ENCODE results near the gene ZFAND6. TPM values are rescaled to one million over a fixed set of nuclear protein-coding genes. Genes with fewer than 3 reads are reported as not detected.

ZFAND6 gene
- total RNA-seq, 1 experiment from 2014 or later: 41.4 TPM

DNA sequence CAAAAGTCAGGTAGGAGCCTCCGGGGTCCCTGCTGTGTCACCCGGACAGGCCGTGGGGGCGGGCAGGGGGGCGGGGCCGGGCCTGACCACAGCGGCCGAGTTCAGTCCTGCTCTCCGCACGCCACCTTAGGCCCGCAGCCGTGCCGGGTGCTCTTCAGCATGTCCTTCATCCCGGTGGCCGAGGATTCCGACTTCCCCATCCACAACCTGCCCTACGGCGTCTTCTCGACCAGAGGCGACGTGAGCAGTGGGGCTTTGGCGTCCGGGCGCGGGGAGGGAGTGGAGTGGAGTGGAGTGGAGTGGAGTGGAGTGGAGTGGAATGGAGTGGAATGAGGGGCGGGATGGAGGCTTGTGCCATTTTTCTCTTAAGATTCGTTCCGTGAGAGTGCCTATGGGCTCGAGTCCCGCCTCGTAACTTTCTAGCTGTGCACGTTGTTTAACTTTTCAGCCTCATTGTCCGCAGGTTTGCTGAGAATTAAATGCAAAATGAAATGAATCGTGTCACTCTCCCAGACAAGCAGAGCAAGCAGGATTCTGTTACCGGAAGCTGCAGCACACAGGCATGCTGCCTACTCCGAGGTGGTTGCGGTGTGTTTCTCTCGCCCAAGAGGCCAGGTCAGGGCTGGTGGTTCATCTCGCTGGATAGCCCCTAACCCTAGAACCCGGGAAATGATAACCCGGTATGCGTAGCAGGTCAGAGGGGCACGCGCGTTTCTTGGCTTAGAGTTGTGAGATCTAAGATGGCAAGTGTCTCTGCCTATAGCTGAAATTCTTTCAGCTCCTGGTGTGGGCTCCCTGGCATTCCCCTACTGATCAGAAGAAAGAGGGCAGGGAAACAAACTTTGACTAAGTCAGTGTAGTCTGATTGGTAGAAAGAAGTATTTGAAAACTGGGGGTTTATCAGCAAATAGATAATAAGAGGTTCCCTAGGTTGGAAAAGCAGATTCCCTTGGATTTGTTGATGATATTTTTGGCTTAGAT, 93.7 kb downstream of the ZFAND6 start, which contains the start of gene FAH:
TSS of gene FAH (plus strand) at position 104 of the 981 bp plus-strand sequence. CDS start at position 160, 56 bp downstream.
- DNase-seq (ENCODE audit: low spot score): peak; percentile 42
- Histone ChIP-seq H3K36me3 (ENCODE audit: insufficient read depth, low read length, poor library complexity, severe bottlenecking) (no peaks in the 10 kb centered on the region), H3K9me3 (ENCODE audit: low read depth, low read length, poor library complexity, severe bottlenecking) (no peaks in the 10 kb centered on the region), H3K4me3 (ENCODE audit: low read depth, low read length, poor library complexity, severe bottlenecking) (peak within 1 kb of the TSS; percentile 67), H3K27ac (ENCODE audit: low read depth, low read length, poor library complexity, severe bottlenecking) (no peak within 1 kb of the TSS), H3K4me1 (ENCODE audit: insufficient read depth, low read length, poor library complexity, severe bottlenecking) (peaks cover 4% of the 10 kb centered on the region), H3K27me3 (replicated peaks; ENCODE audit: insufficient read depth, low read depth, low read length, poor library complexity) (no peaks in the 10 kb centered on the region)
- CTCF ChIA-PET: interaction anchor here (0.7 kb wide), 1 partner anchor 24 kb away, joined by 12 read pairs; no protein-coding TSS in a partner anchor
- BruUV-seq (replicated peaks): no TSS peak
- TF ChIP-seq, protein P1, sequence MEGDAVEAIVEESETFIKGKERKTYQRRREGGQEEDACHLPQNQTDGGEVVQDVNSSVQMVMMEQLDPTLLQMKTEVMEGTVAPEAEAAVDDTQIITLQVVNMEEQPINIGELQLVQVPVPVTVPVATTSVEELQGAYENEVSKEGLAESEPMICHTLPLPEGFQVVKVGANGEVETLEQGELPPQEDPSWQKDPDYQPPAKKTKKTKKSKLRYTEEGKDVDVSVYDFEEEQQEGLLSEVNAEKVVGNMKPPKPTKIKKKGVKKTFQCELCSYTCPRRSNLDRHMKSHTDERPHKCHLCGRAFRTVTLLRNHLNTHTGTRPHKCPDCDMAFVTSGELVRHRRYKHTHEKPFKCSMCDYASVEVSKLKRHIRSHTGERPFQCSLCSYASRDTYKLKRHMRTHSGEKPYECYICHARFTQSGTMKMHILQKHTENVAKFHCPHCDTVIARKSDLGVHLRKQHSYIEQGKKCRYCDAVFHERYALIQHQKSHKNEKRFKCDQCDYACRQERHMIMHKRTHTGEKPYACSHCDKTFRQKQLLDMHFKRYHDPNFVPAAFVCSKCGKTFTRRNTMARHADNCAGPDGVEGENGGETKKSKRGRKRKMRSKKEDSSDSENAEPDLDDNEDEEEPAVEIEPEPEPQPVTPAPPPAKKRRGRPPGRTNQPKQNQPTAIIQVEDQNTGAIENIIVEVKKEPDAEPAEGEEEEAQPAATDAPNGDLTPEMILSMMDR (conservative IDR thresholded peaks at IDR 0.05; ENCODE audit: low read depth, low read length): no peak
- no peak for TF ChIP-seq EZH2 (IDR thresholded peaks at IDR 0.05; ENCODE audit: borderline replicate concordance, low read depth, low read length, poor library complexity, severe bottlenecking)
- POLR2A ChIA-PET (ENCODE audit: low non-redundant PET): no interaction called here
- intact Hi-C loops (cut with micrococcal nuclease; ENCODE audit: unreplicated experiment): no loop called here

DNA sequence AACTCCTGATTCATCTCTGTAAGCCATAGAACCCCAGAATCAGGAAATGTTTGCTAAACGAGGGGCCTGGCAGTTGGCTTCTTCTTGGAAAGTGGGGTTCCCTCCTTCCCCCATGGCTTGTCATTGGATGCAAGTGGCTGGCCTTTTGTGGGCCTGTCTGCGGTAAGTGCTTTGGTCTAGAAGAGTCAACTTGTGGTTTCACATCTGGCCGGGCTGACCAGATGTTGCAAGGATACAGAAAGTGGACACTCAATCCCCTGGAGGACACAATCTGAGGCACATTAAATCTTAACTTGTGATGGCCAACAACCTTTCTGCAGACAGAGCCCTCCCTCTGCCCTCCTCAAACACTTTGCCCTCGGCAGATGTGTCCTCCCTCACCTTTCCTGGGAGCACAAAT, 94.4 kb downstream of the ZFAND6 start:
- H3K27me3 ChIP-seq (replicated peaks; ENCODE audit: insufficient read depth, low read depth, low read length, poor library complexity): no peaks in the 10 kb centered on the region
- peaks cover 4% of the 10 kb centered on the region for H3K4me1 ChIP-seq (ENCODE audit: insufficient read depth, low read length, poor library complexity, severe bottlenecking)
- BruUV-seq (replicated peaks): no TSS peak
- H3K9me3 ChIP-seq (ENCODE audit: low read depth, low read length, poor library complexity, severe bottlenecking): no peaks in the 10 kb centered on the region
- no peak overlapping the region for H3K27ac ChIP-seq (ENCODE audit: low read depth, low read length, poor library complexity, severe bottlenecking)
- no peak for DNase-seq (ENCODE audit: low spot score)
- intact Hi-C loops (cut with micrococcal nuclease; ENCODE audit: unreplicated experiment): no loop called here
- ChIA-PET POLR2A (ENCODE audit: low non-redundant PET) (no interaction called here), CTCF (no interaction called here)
- no peaks in the 10 kb centered on the region for H3K36me3 ChIP-seq (ENCODE audit: insufficient read depth, low read length, poor library complexity, severe bottlenecking)
- TF ChIP-seq, protein P1 (conservative IDR thresholded peaks at IDR 0.05; ENCODE audit: low read depth, low read length): no peak
- no peak for TF ChIP-seq EZH2 (IDR thresholded peaks at IDR 0.05; ENCODE audit: borderline replicate concordance, low read depth, low read length, poor library complexity, severe bottlenecking)
- H3K4me3 ChIP-seq (ENCODE audit: low read depth, low read length, poor library complexity, severe bottlenecking): peak overlapping the region; percentile 67

DNA sequence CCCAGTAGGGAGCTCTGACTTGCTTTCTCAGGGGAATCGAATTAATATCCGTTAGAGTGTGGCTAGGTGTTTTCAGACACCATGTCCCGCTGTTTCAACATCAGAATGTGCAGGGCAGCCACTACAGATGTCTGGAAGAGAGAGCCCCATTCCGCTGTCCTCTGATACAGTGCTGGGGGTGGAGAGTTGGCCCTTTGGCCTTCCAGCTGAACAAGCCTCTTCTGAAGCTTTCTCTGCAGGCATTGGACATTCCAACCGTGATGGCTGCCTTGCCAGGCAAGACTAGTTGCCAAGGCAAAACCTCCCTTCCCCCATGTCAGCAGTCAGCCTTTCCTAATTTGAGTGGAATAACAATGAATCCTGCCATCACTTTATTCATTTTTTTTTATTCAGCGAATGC, 94.9 kb downstream of the ZFAND6 start:
- Histone ChIP-seq H3K36me3 (ENCODE audit: insufficient read depth, low read length, poor library complexity, severe bottlenecking) (no peaks in the 10 kb centered on the region), H3K27me3 (replicated peaks; ENCODE audit: insufficient read depth, low read depth, low read length, poor library complexity) (no peaks in the 10 kb centered on the region), H3K9me3 (ENCODE audit: low read depth, low read length, poor library complexity, severe bottlenecking) (no peaks in the 10 kb centered on the region), H3K27ac (ENCODE audit: low read depth, low read length, poor library complexity, severe bottlenecking) (no peak overlapping the region), H3K4me1 (ENCODE audit: insufficient read depth, low read length, poor library complexity, severe bottlenecking) (peaks cover 4% of the 10 kb centered on the region), H3K4me3 (ENCODE audit: low read depth, low read length, poor library complexity, severe bottlenecking) (no peak overlapping the region)
- intact Hi-C loops (cut with micrococcal nuclease; ENCODE audit: unreplicated experiment): no loop called here
- ChIA-PET POLR2A (ENCODE audit: low non-redundant PET) (no interaction called here), CTCF (no interaction called here)
- TF ChIP-seq EZH2 (IDR thresholded peaks at IDR 0.05; ENCODE audit: borderline replicate concordance, low read depth, low read length, poor library complexity, severe bottlenecking): no peak
- TF ChIP-seq, protein P1 (conservative IDR thresholded peaks at IDR 0.05; ENCODE audit: low read depth, low read length): no peak
- no TSS peak for BruUV-seq (replicated peaks)
- no peak for DNase-seq (ENCODE audit: low spot score)

Data from A673 (cell line).